ENCODE results near the gene ADGRL3.
"Not testable (repeated sequence)": the region's sequence is repeated elsewhere in the genome, so short reads cannot be mapped to it uniquely, and the experiment has no call there.

Gene ADGRL3

GRCh38 chr4:61762722-61763627 is 562.8 kb downstream of the ADGRL3 start:
- H3K9me3 ChIP-seq (ENCODE audit: control insufficient read depth in 1 of 2, low read length in 2 of 2), result no peaks in the 10 kb centered on the region
- no peak overlapping the region for H3K9ac ChIP-seq (ENCODE audit: low read depth in 1 of 2, low read length in 2 of 2)
- no peak overlapping the region for H3K27ac ChIP-seq (ENCODE audit: low read depth, low read length)
- no peaks in the 10 kb centered on the region for H3K36me3 ChIP-seq (ENCODE audit: control insufficient read depth in 1 of 2, insufficient read depth in 2 of 2, low read length in 2 of 2)
- no peak overlapping the region for H3K4me3 ChIP-seq (ENCODE audit: low read depth in 1 of 2, low read length in 2 of 2)
- H3K27me3 ChIP-seq (ENCODE audit: control insufficient read depth in 1 of 2, insufficient read depth in 2 of 2, low read length in 2 of 2), result no peaks in the 10 kb centered on the region
- no peaks in the 10 kb centered on the region for H3K4me1 ChIP-seq (ENCODE audit: control insufficient read depth in 1 of 2, insufficient read depth in 2 of 2, low read length in 2 of 2)

- no peaks in the 10 kb centered on the region for H3K4me1 ChIP-seq (ENCODE audit: control insufficient read depth in 1 of 2, insufficient read depth in 2 of 2, low read length in 2 of 2)
- no peaks in the 10 kb centered on the region for H3K27me3 ChIP-seq (ENCODE audit: control insufficient read depth in 1 of 2, insufficient read depth in 2 of 2, low read length in 2 of 2)
- no peak overlapping the region for H3K4me3 ChIP-seq (ENCODE audit: low read depth in 1 of 2, low read length in 2 of 2)
- no peaks in the 10 kb centered on the region for H3K36me3 ChIP-seq (ENCODE audit: control insufficient read depth in 1 of 2, insufficient read depth in 2 of 2, low read length in 2 of 2)
- H3K9me3 ChIP-seq (ENCODE audit: control insufficient read depth in 1 of 2, low read length in 2 of 2), result no peaks in the 10 kb centered on the region
- no peak overlapping the region for H3K27ac ChIP-seq (ENCODE audit: low read depth, low read length)
- no peak overlapping the region for H3K9ac ChIP-seq (ENCODE audit: low read depth in 1 of 2, low read length in 2 of 2)
Observed at GRCh38 chr4:61763682-61764081, 563.6 kb downstream of the ADGRL3 start.

DNA sequence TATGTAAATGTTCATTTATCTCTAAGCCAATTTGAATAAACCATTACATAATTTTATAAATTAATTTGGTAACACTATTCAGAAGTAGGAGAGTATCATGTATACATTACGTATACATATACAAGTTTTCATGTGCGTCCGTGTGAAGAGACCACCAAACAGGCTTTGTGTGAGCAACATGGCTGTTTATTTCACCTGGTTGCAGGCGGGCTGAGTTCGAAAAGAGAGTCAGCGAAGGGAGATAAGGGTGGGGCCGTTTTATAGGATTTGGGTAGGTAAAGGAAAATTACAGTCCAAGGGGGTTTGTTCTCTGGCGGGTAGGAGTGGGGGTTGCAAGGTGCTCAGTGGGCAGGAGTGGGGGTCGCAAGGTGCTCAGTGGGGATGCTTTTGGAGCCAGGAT is 564.0 kb downstream of the ADGRL3 start:
- not testable (repeated sequence) for H3K27ac ChIP-seq (ENCODE audit: low read depth, low read length); H3K9ac ChIP-seq (ENCODE audit: low read depth in 1 of 2, low read length in 2 of 2); H3K27me3 ChIP-seq (ENCODE audit: control insufficient read depth in 1 of 2, insufficient read depth in 2 of 2, low read length in 2 of 2); H3K9me3 ChIP-seq (ENCODE audit: control insufficient read depth in 1 of 2, low read length in 2 of 2); H3K36me3 ChIP-seq (ENCODE audit: control insufficient read depth in 1 of 2, insufficient read depth in 2 of 2, low read length in 2 of 2); H3K4me3 ChIP-seq (ENCODE audit: low read depth in 1 of 2, low read length in 2 of 2); H3K4me1 ChIP-seq (ENCODE audit: control insufficient read depth in 1 of 2, insufficient read depth in 2 of 2, low read length in 2 of 2)

DNA sequence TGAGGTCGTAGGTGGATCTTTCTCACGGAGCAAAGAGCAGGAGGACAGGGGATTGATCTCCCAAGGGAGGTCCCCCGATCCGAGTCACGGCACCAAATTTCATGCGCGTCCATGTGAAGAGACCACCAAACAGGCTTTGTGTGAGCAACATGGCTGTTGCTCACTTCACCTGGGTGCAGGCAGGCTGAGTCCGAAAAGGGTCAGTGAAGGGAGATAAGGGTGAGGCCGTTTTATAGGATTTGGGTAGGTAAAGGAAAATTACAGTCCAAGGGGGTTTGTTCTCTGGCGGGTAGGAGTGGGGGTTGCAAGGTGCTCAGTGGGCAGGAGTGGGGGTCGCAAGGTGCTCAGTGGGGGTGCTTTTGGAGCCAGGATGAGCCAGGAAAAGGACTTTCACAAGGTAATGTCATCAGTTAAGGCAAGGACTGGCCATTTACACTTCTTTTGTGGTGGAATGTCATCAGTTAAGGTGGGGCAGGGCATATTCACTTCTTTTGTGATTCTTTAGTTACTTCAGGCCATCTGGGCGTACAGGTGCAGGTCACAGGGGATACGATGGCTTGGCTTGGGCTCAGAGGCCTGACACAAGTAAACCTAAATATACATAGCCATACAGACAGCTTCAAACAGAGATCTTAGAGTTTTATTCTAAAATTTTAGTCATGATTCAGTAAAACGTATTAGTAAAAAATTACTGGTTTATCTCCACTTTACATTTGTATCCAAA is 569.5 kb downstream of the ADGRL3 start:
- H3K4me1 ChIP-seq (ENCODE audit: control insufficient read depth in 1 of 2, insufficient read depth in 2 of 2, low read length in 2 of 2); H3K9me3 ChIP-seq (ENCODE audit: control insufficient read depth in 1 of 2, low read length in 2 of 2); H3K36me3 ChIP-seq (ENCODE audit: control insufficient read depth in 1 of 2, insufficient read depth in 2 of 2, low read length in 2 of 2); H3K4me3 ChIP-seq (ENCODE audit: low read depth in 1 of 2, low read length in 2 of 2); H3K9ac ChIP-seq (ENCODE audit: low read depth in 1 of 2, low read length in 2 of 2); H3K27ac ChIP-seq (ENCODE audit: low read depth, low read length); H3K27me3 ChIP-seq (ENCODE audit: control insufficient read depth in 1 of 2, insufficient read depth in 2 of 2, low read length in 2 of 2): not testable (repeated sequence)

DNA sequence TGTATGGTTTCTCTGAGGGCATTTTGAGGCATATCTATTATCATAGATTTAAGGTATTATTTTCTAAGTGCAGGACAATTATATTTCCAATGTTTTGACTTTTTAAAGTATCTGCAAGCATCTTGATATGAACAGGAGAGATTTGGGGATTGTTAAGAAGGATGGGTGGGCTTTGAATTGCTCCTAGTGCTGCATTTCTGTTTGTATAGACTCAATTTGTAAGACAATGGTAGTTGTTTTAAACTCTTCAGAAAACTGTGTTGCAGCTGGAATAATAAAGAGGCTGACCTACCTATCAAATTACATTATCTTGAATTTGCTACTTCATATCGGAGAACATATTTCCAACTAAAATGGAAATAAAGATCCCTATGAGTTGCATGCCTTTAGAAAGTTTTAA is 570.3 kb downstream of the ADGRL3 start:
- H3K9ac ChIP-seq (ENCODE audit: low read depth in 1 of 2, low read length in 2 of 2), result no peak overlapping the region

DNA sequence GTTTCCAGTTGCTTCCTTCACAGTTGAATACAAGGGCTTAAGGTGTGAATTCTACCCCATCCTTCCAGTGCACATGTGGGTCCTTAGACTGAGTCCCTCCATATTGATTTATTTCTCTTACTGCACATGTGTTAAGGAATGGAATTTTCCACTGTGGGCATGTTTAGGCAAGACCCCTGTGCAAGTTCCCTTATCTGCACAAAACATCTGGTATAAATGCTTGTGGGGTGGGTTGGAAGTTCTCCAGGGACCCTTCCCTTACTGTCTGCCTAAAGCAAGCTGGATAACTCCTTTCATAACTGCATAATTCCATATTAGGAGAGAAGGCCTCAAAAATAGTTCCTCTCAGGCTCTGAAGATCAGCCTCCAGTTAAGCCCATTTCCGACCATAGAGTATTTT is 570.9 kb downstream of the ADGRL3 start:
- H3K36me3 ChIP-seq (ENCODE audit: control insufficient read depth in 1 of 2, insufficient read depth in 2 of 2, low read length in 2 of 2), result no peaks in the 10 kb centered on the region
- no peak overlapping the region for H3K27ac ChIP-seq (ENCODE audit: low read depth, low read length)
- H3K9ac ChIP-seq (ENCODE audit: low read depth in 1 of 2, low read length in 2 of 2), result no peak overlapping the region
- no peaks in the 10 kb centered on the region for H3K9me3 ChIP-seq (ENCODE audit: control insufficient read depth in 1 of 2, low read length in 2 of 2)
- H3K4me1 ChIP-seq (ENCODE audit: control insufficient read depth in 1 of 2, insufficient read depth in 2 of 2, low read length in 2 of 2), result no peaks in the 10 kb centered on the region
- H3K4me3 ChIP-seq (ENCODE audit: low read depth in 1 of 2, low read length in 2 of 2), result no peak overlapping the region
- no peaks in the 10 kb centered on the region for H3K27me3 ChIP-seq (ENCODE audit: control insufficient read depth in 1 of 2, insufficient read depth in 2 of 2, low read length in 2 of 2)

More for the DNA sequence above, 570.3 kb downstream of the ADGRL3 start:
- no peaks in the 10 kb centered on the region for H3K9me3 ChIP-seq (ENCODE audit: control insufficient read depth in 1 of 2, low read length in 2 of 2)
- H3K4me1 ChIP-seq (ENCODE audit: control insufficient read depth in 1 of 2, insufficient read depth in 2 of 2, low read length in 2 of 2), result no peaks in the 10 kb centered on the region
- H3K27ac ChIP-seq (ENCODE audit: low read depth, low read length), result no peak overlapping the region
- H3K36me3 ChIP-seq (ENCODE audit: control insufficient read depth in 1 of 2, insufficient read depth in 2 of 2, low read length in 2 of 2), result no peaks in the 10 kb centered on the region
- H3K27me3 ChIP-seq (ENCODE audit: control insufficient read depth in 1 of 2, insufficient read depth in 2 of 2, low read length in 2 of 2), result no peaks in the 10 kb centered on the region
- H3K4me3 ChIP-seq (ENCODE audit: low read depth in 1 of 2, low read length in 2 of 2), result no peak overlapping the region

GRCh38 chr4:61772126-61772525 is 572.0 kb downstream of the ADGRL3 start:
- no peaks in the 10 kb centered on the region for H3K27me3 ChIP-seq (ENCODE audit: control insufficient read depth in 1 of 2, insufficient read depth in 2 of 2, low read length in 2 of 2)
- H3K27ac ChIP-seq (ENCODE audit: low read depth, low read length), result no peak overlapping the region
- no peaks in the 10 kb centered on the region for H3K9me3 ChIP-seq (ENCODE audit: control insufficient read depth in 1 of 2, low read length in 2 of 2)
- no peak overlapping the region for H3K9ac ChIP-seq (ENCODE audit: low read depth in 1 of 2, low read length in 2 of 2)
- no peaks in the 10 kb centered on the region for H3K36me3 ChIP-seq (ENCODE audit: control insufficient read depth in 1 of 2, insufficient read depth in 2 of 2, low read length in 2 of 2)
- no peak overlapping the region for H3K4me3 ChIP-seq (ENCODE audit: low read depth in 1 of 2, low read length in 2 of 2)
- no peaks in the 10 kb centered on the region for H3K4me1 ChIP-seq (ENCODE audit: control insufficient read depth in 1 of 2, insufficient read depth in 2 of 2, low read length in 2 of 2)

DNA sequence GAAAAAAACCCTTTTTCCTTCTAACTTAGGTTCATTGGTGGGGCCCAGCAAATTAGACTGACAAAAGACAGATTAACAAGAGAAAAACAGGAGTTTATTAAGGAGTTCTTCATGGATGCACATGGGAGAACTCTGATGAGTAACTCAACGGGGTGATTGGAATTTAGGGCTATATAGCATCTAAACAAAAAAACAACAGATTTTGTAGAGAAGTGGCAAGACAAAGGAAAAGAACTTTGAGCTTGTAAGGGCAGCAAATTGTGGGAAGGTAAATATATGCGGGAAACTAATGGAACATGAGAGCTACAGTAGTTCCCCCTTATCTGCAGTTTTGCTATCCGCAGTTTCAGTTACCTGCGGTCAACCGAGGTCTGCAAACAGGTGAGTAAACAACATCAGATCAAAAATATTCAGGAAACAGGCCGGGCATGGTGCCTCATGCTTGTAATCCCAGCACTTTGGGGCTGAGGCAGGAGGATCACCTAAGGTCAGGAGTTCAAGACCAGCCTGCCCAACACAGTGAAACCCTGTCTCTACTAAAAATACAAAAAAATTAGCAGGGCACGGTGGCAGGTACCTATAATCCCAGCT is 573.6 kb downstream of the ADGRL3 start:
- Histone ChIP-seq H3K4me3 (ENCODE audit: low read depth in 1 of 2, low read length in 2 of 2) (no peak overlapping the region), H3K27me3 (ENCODE audit: control insufficient read depth in 1 of 2, insufficient read depth in 2 of 2, low read length in 2 of 2) (no peaks in the 10 kb centered on the region), H3K9ac (ENCODE audit: low read depth in 1 of 2, low read length in 2 of 2) (no peak overlapping the region), H3K27ac (ENCODE audit: low read depth, low read length) (no peak overlapping the region), H3K36me3 (ENCODE audit: control insufficient read depth in 1 of 2, insufficient read depth in 2 of 2, low read length in 2 of 2) (no peaks in the 10 kb centered on the region), H3K9me3 (ENCODE audit: control insufficient read depth in 1 of 2, low read length in 2 of 2) (no peaks in the 10 kb centered on the region), H3K4me1 (ENCODE audit: control insufficient read depth in 1 of 2, insufficient read depth in 2 of 2, low read length in 2 of 2) (no peaks in the 10 kb centered on the region)

- Histone ChIP-seq H3K27ac (ENCODE audit: low read depth, low read length) (no peak overlapping the region), H3K36me3 (ENCODE audit: control insufficient read depth in 1 of 2, insufficient read depth in 2 of 2, low read length in 2 of 2) (no peaks in the 10 kb centered on the region), H3K9me3 (ENCODE audit: control insufficient read depth in 1 of 2, low read length in 2 of 2) (no peaks in the 10 kb centered on the region), H3K9ac (ENCODE audit: low read depth in 1 of 2, low read length in 2 of 2) (no peak overlapping the region), H3K27me3 (ENCODE audit: control insufficient read depth in 1 of 2, insufficient read depth in 2 of 2, low read length in 2 of 2) (no peaks in the 10 kb centered on the region), H3K4me1 (ENCODE audit: control insufficient read depth in 1 of 2, insufficient read depth in 2 of 2, low read length in 2 of 2) (no peaks in the 10 kb centered on the region), H3K4me3 (ENCODE audit: low read depth in 1 of 2, low read length in 2 of 2) (no peak overlapping the region)
Observed at GRCh38 chr4:61782133-61782532, 582.0 kb downstream of the ADGRL3 start.

DNA sequence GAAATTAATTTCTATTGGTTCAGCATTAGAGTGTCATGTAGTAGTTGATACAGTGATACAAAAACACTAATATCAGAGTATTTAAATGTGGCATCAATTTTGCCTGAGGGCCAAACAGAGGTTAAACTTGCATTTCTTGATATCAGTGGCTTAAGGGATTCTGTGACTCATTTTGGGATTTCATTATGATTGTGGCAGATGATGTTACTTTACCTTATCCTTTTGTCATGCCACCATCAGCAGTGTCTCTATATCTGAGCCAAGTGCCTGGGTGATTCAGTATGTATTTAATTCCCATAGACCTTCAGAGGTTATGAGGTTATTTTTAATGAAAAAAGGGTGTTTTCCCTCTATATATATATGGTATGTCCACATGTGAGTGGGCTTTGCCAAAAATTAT is 582.9 kb downstream of the ADGRL3 start:
- H3K27ac ChIP-seq (ENCODE audit: low read depth, low read length), result no peak overlapping the region
- no peaks in the 10 kb centered on the region for H3K9me3 ChIP-seq (ENCODE audit: control insufficient read depth in 1 of 2, low read length in 2 of 2)
- no peak overlapping the region for H3K4me3 ChIP-seq (ENCODE audit: low read depth in 1 of 2, low read length in 2 of 2)
- H3K4me1 ChIP-seq (ENCODE audit: control insufficient read depth in 1 of 2, insufficient read depth in 2 of 2, low read length in 2 of 2), result no peaks in the 10 kb centered on the region
- H3K9ac ChIP-seq (ENCODE audit: low read depth in 1 of 2, low read length in 2 of 2), result no peak overlapping the region
- no peaks in the 10 kb centered on the region for H3K27me3 ChIP-seq (ENCODE audit: control insufficient read depth in 1 of 2, insufficient read depth in 2 of 2, low read length in 2 of 2)
- no peaks in the 10 kb centered on the region for H3K36me3 ChIP-seq (ENCODE audit: control insufficient read depth in 1 of 2, insufficient read depth in 2 of 2, low read length in 2 of 2)
